Measurements from ENCODE around the gene BCKDK. TPM values are rescaled to one million over a fixed set of nuclear protein-coding genes. Genes with fewer than 3 reads are reported as not detected.

BCKDK gene
- total and polyA plus RNA-seq, 2 of the 13 experiments (the other 11 are each of a cell fraction or from before 2014, with no cell fraction given): 24.9 to 42.6 TPM

DNA sequence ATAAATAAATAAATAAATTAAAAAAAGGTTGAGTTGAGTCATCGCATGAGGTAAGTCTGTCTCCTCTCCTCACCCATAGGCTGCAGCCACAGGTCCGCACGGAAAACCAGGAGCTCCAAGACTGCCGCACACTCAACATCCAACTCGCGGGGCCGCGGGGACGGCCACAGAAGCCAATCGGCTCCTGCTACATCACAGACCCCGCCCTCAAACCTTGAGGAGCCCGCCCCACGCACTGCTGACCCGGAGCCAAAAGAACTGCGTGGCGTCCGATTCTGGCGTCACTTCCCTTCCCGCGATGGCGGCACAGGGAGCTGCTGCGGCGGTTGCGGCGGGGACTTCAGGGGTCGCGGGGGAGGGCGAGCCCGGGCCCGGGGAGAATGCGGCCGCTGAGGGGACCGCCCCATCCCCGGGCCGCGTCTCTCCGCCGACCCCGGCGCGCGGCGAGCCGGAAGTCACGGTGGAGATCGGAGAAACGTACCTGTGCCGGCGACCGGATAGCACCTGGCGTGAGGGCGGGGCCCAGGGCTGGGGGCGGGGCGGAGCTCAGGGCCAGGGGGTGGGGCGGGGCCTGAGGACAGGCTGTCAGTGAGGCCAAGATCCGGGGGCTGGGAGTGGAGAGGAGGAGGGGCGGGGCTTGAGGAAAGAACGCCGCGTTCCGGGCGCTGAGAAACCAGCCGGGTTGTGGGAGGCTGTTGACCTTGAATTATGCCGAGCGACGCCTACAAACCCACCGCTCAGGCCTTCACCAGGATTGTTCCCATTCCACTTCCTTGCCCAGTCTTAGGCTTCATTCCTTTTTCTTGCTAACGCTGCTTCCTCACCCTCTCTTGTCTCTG is 9.4 kb downstream of the BCKDK start, which contains the start of gene KAT8 (continued):
- peak; percentile 51; the same call in 1 of the 2 replicates for TF ChIP-seq FOXO1 (CRISPR knock-in tag; IDR thresholded peaks at IDR 0.05)
- no peak for TF ChIP-seq ZBTB39 (CRISPR knock-in tag; IDR thresholded peaks at IDR 0.05)
- TF ChIP-seq ATF3 (CRISPR knock-in tag; IDR thresholded peaks at IDR 0.05): peak; percentile 48; the same call in 1 of the 2 replicates
- TF ChIP-seq, protein P1, sequence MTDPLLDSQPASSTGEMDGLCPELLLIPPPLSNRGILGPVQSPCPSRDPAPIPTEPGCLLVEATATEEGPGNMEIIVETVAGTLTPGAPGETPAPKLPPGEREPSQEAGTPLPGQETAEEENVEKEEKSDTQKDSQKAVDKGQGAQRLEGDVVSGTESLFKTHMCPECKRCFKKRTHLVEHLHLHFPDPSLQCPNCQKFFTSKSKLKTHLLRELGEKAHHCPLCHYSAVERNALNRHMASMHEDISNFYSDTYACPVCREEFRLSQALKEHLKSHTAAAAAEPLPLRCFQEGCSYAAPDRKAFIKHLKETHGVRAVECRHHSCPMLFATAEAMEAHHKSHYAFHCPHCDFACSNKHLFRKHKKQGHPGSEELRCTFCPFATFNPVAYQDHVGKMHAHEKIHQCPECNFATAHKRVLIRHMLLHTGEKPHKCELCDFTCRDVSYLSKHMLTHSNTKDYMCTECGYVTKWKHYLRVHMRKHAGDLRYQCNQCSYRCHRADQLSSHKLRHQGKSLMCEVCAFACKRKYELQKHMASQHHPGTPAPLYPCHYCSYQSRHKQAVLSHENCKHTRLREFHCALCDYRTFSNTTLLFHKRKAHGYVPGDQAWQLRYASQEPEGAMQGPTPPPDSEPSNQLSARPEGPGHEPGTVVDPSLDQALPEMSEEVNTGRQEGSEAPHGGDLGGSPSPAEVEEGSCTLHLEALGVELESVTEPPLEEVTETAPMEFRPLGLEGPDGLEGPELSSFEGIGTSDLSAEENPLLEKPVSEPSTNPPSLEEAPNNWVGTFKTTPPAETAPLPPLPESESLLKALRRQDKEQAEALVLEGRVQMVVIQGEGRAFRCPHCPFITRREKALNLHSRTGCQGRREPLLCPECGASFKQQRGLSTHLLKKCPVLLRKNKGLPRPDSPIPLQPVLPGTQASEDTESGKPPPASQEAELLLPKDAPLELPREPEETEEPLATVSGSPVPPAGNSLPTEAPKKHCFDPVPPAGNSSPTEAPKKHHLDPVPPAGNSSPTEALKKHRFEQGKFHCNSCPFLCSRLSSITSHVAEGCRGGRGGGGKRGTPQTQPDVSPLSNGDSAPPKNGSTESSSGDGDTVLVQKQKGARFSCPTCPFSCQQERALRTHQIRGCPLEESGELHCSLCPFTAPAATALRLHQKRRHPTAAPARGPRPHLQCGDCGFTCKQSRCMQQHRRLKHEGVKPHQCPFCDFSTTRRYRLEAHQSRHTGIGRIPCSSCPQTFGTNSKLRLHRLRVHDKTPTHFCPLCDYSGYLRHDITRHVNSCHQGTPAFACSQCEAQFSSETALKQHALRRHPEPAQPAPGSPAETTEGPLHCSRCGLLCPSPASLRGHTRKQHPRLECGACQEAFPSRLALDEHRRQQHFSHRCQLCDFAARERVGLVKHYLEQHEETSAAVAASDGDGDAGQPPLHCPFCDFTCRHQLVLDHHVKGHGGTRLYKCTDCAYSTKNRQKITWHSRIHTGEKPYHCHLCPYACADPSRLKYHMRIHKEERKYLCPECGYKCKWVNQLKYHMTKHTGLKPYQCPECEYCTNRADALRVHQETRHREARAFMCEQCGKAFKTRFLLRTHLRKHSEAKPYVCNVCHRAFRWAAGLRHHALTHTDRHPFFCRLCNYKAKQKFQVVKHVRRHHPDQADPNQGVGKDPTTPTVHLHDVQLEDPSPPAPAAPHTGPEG (CRISPR knock-in tag; IDR thresholded peaks at IDR 0.05): 0 out of 2 replicates have a peak, but pooled peaks have one; percentile 64
- peak; percentile 92; the same call in 1 of the 2 replicates for TF ChIP-seq SIN3A (IDR thresholded peaks at IDR 0.05; ENCODE audit: borderline replicate concordance, low read depth, low read length)
- no peak; the same call in 1 of the 2 replicates for TF ChIP-seq ZNF773 (CRISPR knock-in tag; IDR thresholded peaks at IDR 0.05; ENCODE audit: borderline replicate concordance)
- no peak for TF ChIP-seq ZNF737 (CRISPR knock-in tag; IDR thresholded peaks at IDR 0.05; ENCODE audit: borderline replicate concordance)
- TF ChIP-seq ZBTB37 (CRISPR knock-in tag; IDR thresholded peaks at IDR 0.05): no peak
- no peak for TF ChIP-seq NAIF1 (CRISPR knock-in tag; IDR thresholded peaks at IDR 0.05; ENCODE audit: borderline replicate concordance)
- peak; percentile 75; the same call in 1 of the 2 replicates for TF ChIP-seq PCBP1 (IDR thresholded peaks at IDR 0.05; ENCODE audit: borderline replicate concordance, low read depth, low read length)
- TF ChIP-seq, protein P2, sequence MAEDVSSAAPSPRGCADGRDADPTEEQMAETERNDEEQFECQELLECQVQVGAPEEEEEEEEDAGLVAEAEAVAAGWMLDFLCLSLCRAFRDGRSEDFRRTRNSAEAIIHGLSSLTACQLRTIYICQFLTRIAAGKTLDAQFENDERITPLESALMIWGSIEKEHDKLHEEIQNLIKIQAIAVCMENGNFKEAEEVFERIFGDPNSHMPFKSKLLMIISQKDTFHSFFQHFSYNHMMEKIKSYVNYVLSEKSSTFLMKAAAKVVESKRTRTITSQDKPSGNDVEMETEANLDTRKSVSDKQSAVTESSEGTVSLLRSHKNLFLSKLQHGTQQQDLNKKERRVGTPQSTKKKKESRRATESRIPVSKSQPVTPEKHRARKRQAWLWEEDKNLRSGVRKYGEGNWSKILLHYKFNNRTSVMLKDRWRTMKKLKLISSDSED (CRISPR knock-in tag; IDR thresholded peaks at IDR 0.05): no peak
- no peak for TF ChIP-seq TEAD2 (CRISPR knock-in tag; IDR thresholded peaks at IDR 0.05)
- peak; percentile 99 for TF ChIP-seq RBFOX2 (IDR thresholded peaks at IDR 0.05; ENCODE audit: low read depth, low read length)
- no peak for TF ChIP-seq SNAI1 (CRISPR knock-in tag; IDR thresholded peaks at IDR 0.05; ENCODE audit: borderline replicate concordance)
- no peak for TF ChIP-seq PRPF4 (IDR thresholded peaks at IDR 0.05; ENCODE audit: low read depth, low read length, poor library complexity, severe bottlenecking)
